GM18861 (cell line): Measurements from ENCODE around the gene USP51.
"Not testable (repeated sequence)": the region's sequence is repeated elsewhere in the genome, so short reads cannot be mapped to it uniquely, and the experiment has no call there.

Source experiments
- ATAC-seq: cut with Tn5 transposase; IDR thresholded peaks from one replicate; pipeline ENCODE4 v1.9.1; 2021; ENCODE audit not compliant: unreplicated experiment

Gene USP51

GRCh38 chrX:55465791-55466190, 23.9 kb downstream of the USP51 start:
- not testable (repeated sequence) for ATAC-seq

DNA sequence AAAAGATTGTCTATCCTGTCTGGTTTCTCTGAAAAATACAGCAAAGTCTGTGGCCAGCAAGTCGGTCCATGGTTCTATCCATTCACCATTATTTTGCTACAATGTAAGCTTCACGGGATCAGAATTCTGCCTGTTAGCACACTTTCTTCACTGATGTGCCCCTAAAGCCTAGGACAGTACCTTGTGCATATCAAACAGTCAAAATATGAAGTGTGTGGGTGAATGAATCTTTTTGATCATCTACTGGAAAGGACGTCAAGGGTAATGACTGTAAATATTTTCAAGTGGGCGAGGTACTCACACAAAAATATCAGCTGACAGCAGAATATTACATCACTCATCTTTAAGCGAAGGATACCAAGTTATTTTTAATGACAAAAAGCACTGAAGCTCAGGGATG, 24.5 kb downstream of the USP51 start:
- not testable (repeated sequence) for ATAC-seq

DNA sequence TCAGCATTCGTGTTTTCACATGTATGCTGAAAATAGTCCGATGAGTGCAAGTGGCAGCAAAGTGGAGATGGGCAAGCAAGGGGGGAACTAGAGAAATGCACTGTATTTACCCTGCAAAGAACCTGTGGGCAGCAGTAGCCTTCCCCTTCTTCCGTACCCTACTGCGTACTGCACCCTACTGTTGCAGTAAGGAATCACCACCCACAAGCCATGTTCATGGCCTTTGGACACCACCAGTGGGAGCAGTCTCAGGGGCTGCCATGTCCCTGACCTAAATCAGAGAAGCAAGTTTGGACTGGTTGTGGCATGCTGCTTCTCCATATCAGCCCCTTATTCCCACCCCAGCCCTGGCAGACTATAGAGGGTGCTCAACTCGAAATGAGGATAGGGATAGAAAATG, 25.6 kb downstream of the USP51 start:
- ATAC-seq: not testable (repeated sequence)

GRCh38 chrX:55459926-55460325, 29.7 kb downstream of the USP51 start:
- ATAC-seq: not testable (repeated sequence)

DNA sequence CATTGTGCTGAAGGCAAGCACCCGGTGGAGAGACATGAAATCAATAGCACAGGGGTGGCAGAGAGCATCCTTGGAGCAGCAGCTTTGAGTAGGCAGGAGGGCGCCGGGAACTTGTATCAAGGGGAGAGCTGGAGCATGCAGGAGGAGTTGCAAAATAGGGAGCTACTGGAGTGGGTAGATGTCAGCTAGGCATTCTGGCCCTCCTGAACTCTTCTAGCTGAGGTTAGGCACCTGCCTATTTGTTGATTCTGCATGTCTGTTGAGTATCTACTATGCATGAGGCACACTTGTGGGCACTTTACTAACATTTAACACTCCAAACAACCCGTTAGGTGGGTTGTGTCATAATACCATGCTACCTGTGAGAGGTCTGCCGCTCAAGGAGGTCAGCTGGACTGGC, 30.2 kb downstream of the USP51 start:
- ATAC-seq: not testable (repeated sequence)

- not testable (repeated sequence) for ATAC-seq
Measured at GRCh38 chrX:55455708-55456107, 33.9 kb downstream of the USP51 start.

DNA sequence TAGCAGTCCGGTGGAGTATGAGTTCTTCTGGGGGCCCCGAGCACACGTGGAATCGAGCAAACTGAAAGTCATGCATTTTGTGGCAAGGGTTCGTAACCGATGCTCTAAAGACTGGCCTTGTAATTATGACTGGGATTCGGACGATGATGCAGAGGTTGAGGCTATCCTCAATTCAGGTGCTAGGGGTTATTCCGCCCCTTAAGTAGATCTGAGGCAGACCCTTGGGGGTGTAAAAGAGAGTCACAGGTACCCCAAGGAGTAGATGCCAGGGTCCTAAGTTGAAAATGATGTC, 36.9 kb downstream of the USP51 start:
- no peak for ATAC-seq

DNA sequence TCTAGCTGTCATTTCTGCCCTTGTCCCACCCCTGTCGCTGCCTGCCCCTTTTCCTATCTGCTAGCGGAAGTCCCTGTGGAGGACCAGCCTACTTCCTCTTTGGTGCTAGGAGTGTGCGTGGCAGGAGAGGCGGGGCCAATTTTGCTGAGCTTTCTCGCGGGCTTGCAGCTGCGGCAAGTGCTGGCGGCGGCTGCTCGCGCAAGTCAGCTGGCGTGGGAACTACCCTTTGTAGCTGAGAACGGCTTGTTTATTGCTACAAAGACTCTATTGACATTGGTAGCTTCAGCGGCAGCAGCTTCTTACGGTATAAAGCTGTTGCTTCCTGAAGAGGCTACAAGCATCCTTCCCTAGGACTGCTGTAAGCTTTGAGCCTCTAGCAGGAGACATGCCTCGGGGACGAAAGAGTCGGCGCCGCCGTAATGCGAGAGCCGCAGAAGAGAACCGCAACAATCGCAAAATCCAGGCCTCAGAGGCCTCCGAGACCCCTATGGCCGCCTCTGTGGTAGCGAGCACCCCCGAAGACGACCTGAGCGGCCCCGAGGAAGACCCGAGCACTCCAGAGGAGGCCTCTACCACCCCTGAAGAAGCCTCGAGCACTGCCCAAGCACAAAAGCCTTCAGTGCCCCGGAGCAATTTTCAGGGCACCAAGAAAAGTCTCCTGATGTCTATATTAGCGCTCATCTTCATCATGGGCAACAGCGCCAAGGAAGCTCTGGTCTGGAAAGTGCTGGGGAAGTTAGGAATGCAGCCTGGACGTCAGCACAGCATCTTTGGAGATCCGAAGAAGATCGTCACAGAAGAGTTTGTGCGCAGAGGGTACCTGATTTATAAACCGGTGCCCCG, 37.4 kb downstream of the USP51 start, which contains the start of gene MAGEH1:
Gene MAGEH1, plus strand, starts transcription at position 138 of the 843 bp plus-strand sequence. Its CDS starts 248 bp downstream, at position 386.
- ATAC-seq: peak; percentile 96

- ATAC-seq: peak; percentile 8
Measured at GRCh38 chrX:55451626-55451989, 38.0 kb downstream of the USP51 start.

- no peak for ATAC-seq
Measured at GRCh38 chrX:55451141-55451540, 38.5 kb downstream of the USP51 start.

- ATAC-seq: no peak
Measured at GRCh38 chrX:55450259-55450658, 39.4 kb downstream of the USP51 start.

- ATAC-seq: not testable (repeated sequence)
Measured at GRCh38 chrX:55443468-55443867, 46.2 kb downstream of the USP51 start.
